A673 (cell line): Measurements from ENCODE around the gene EBP.
"Not testable (repeated sequence)": the region's sequence is repeated elsewhere in the genome, so short reads cannot be mapped to it uniquely, and the experiment has no call there.

Experiments
- EZH2 ChIP-seq: fragments of 200-600 bp; sonication (generic); IDR thresholded peaks from 2 replicates; pipeline ENCODE4 v1.6.1; 2017; ENCODE audit warnings: borderline replicate concordance, low read depth, mild to moderate bottlenecking, mixed read lengths, antibody characterized with exemption, low read length; ENCODE audit not compliant: poor library complexity, severe bottlenecking
- TF ChIP-seq, protein P1 (sequence below): fragments of 300-800, 200-600 bp; sonication (generic); conservative IDR thresholded peaks from 2 replicates; pipeline ENCODE4 v1.5.1; 2017; ENCODE audit warnings: low read depth, mild to moderate bottlenecking, antibody characterized with exemption, low read length, moderate library complexity, mixed read lengths

DNA sequence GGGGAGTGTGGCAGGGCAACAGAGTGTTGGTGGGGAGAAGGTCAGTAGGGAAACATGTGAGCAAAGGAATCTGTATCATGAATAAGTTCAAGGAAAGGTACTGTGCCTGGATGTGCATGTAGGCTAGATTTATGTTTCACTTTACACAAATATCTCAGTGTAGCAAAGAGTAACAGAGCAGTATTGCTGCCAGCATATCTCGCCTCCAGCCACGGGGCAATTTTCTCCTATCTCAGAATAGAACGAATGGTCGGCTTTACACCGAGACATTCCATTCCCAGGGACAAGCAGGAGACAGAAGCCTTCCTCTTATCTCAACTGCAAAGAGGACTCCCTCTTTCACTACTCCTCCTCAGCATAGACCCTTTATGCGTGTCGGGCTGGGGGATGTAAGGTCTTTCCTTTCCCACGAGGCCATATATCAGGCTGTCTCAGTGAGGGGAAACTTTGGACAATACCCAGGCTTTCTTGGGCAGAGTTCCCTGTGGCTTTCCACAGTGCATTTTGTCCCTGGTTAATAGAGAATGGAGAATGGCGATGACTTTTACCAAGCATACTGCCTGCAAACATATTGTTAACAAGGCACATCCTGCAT lies 34.2 kb downstream of the EBP start:
- TF ChIP-seq, protein P1, sequence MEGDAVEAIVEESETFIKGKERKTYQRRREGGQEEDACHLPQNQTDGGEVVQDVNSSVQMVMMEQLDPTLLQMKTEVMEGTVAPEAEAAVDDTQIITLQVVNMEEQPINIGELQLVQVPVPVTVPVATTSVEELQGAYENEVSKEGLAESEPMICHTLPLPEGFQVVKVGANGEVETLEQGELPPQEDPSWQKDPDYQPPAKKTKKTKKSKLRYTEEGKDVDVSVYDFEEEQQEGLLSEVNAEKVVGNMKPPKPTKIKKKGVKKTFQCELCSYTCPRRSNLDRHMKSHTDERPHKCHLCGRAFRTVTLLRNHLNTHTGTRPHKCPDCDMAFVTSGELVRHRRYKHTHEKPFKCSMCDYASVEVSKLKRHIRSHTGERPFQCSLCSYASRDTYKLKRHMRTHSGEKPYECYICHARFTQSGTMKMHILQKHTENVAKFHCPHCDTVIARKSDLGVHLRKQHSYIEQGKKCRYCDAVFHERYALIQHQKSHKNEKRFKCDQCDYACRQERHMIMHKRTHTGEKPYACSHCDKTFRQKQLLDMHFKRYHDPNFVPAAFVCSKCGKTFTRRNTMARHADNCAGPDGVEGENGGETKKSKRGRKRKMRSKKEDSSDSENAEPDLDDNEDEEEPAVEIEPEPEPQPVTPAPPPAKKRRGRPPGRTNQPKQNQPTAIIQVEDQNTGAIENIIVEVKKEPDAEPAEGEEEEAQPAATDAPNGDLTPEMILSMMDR: not testable (repeated sequence)
- not testable (repeated sequence) for TF ChIP-seq EZH2
